A673 (cell line): ENCODE measurements around the gene RBM39. TPM values are rescaled to one million over a fixed set of nuclear protein-coding genes. Genes with fewer than 3 reads are reported as not detected.
A peak's percentile ranks its signal among the peaks of the same experiment; 100 is the strongest.
"Not testable (repeated sequence)": the region's sequence is repeated elsewhere in the genome, so short reads cannot be mapped to it uniquely, and the experiment has no call there.

Experiments
- BruUV-seq: library from RNA; stranded (reverse); fragments of 400-500 nt; replicated peaks from 2 replicates; lab custom pipeline; 2021; lab: Mats Ljungman, UMichigan
- CTCF ChIA-PET: fragments of 300-600 bp; sonication (Branson Sonifier 250); formaldehyde crosslinking; loops from one replicate; lab custom pipeline; 2022; ENCODE audit warnings: antibody characterized with exemption; lab: Charles Lee
- POLR2A ChIA-PET: fragments of 300-600 bp; sonication (Branson Sonifier 250); formaldehyde crosslinking; loops from one replicate; lab custom pipeline; 2022; ENCODE audit warnings: antibody characterized with exemption; ENCODE audit not compliant: low non-redundant PET; lab: Charles Lee
- DNase-seq: peaks from one replicate; pipeline ENCODE4 v3.0.0-alpha.2; 2015; ENCODE audit warnings: low spot score
- H3K27ac ChIP-seq: fragments of 200-600 bp; sonication (generic); 2 replicates; pipeline ENCODE4 v1.5.1; 2016; ENCODE audit warnings: mixed run types, low read depth, mild to moderate bottlenecking, mixed read lengths, antibody characterized with exemption, low read length; ENCODE audit not compliant: poor library complexity, severe bottlenecking
- H3K27me3 ChIP-seq: fragments of 200-600 bp; sonication (generic); replicated peaks from 2 replicates; pipeline ENCODE4 v1.6.1; 2017; ENCODE audit warnings: mixed run types, low read depth, mild to moderate bottlenecking, mixed read lengths, antibody characterized with exemption, low read length; ENCODE audit not compliant: insufficient read depth, poor library complexity
- H3K36me3 ChIP-seq: fragments of 200-600 bp; sonication (generic); 2 replicates; pipeline ENCODE4 v1.6.1; 2016; ENCODE audit warnings: mixed run types, mild to moderate bottlenecking, mixed read lengths, antibody characterized with exemption, low read length; ENCODE audit not compliant: insufficient read depth, poor library complexity, severe bottlenecking
- H3K4me1 ChIP-seq: fragments of 200-600 bp; sonication (generic); 2 replicates; pipeline ENCODE4 v1.6.1; 2017; ENCODE audit warnings: mixed run types, mild to moderate bottlenecking, mixed read lengths, antibody characterized with exemption, low read length; ENCODE audit not compliant: insufficient read depth, poor library complexity, severe bottlenecking
- H3K4me3 ChIP-seq: fragments of 200-600 bp; sonication (generic); 2 replicates; pipeline ENCODE4 v1.5.1; 2016; ENCODE audit warnings: low read depth, mixed run types, mild to moderate bottlenecking, mixed read lengths, low read length; ENCODE audit not compliant: poor library complexity, severe bottlenecking
- H3K9me3 ChIP-seq: fragments of 200-600 bp; sonication (generic); 2 replicates; pipeline ENCODE4 v1.6.1; 2016; ENCODE audit warnings: mixed run types, low read depth, mild to moderate bottlenecking, mixed read lengths, antibody characterized with exemption, low read length; ENCODE audit not compliant: poor library complexity, severe bottlenecking
- EZH2 ChIP-seq: fragments of 200-600 bp; sonication (generic); IDR thresholded peaks from 2 replicates; pipeline ENCODE4 v1.6.1; 2017; ENCODE audit warnings: borderline replicate concordance, low read depth, mild to moderate bottlenecking, mixed read lengths, antibody characterized with exemption, low read length; ENCODE audit not compliant: poor library complexity, severe bottlenecking
- intact Hi-C: fragments of 100-400 bp; cut with micrococcal nuclease; formaldehyde crosslinking; loops from one replicate; pipeline ENCODE4 v1.10.0; 2022; ENCODE audit not compliant: unreplicated experiment
- total RNA-seq: library from RNA; stranded (reverse); gene quantifications from 2 replicates; pipeline ENCODE4 v1.2.3, GENCODE V29; 2021
- TF ChIP-seq, protein P1 (sequence below): fragments of 300-800, 200-600 bp; sonication (generic); conservative IDR thresholded peaks from 2 replicates; pipeline ENCODE4 v1.5.1; 2017; ENCODE audit warnings: low read depth, mild to moderate bottlenecking, antibody characterized with exemption, low read length, moderate library complexity, mixed read lengths

The RBM39 gene
- total RNA-seq, 1 experiment from 2014 or later, result 329 TPM

DNA sequence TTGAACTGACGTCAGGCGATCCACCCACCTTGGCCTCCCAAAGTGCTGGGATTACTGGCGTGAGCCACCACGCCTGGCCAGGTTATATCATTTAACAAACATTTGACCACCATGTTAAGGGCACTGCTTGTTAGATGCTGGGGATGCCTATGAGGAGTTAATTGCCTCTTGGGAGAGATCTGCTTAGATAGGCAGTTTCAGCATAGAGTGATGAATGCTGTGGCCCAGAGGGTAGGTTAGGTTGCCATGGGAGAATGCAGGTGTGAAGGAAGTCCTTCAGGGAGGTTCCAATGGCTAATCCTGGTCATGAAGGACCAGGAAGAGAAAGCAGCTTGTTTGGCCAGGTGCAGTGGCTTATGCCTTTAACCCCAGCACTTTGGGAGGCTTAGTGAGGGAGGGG is 46.7 kb upstream of the RBM39 start:
- DNase-seq, result no peak
- ChIA-PET POLR2A (no interaction called here), CTCF (no interaction called here)
- TF ChIP-seq, protein P1, sequence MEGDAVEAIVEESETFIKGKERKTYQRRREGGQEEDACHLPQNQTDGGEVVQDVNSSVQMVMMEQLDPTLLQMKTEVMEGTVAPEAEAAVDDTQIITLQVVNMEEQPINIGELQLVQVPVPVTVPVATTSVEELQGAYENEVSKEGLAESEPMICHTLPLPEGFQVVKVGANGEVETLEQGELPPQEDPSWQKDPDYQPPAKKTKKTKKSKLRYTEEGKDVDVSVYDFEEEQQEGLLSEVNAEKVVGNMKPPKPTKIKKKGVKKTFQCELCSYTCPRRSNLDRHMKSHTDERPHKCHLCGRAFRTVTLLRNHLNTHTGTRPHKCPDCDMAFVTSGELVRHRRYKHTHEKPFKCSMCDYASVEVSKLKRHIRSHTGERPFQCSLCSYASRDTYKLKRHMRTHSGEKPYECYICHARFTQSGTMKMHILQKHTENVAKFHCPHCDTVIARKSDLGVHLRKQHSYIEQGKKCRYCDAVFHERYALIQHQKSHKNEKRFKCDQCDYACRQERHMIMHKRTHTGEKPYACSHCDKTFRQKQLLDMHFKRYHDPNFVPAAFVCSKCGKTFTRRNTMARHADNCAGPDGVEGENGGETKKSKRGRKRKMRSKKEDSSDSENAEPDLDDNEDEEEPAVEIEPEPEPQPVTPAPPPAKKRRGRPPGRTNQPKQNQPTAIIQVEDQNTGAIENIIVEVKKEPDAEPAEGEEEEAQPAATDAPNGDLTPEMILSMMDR, result no peak
- TF ChIP-seq EZH2, result no peak
- Histone ChIP-seq H3K4me3 (no peak overlapping the region), H3K9me3 (no peaks in the 10 kb centered on the region), H3K27ac (no peak overlapping the region), H3K36me3 (no peaks in the 10 kb centered on the region), H3K27me3 (no peaks in the 10 kb centered on the region), H3K4me1 (no peaks in the 10 kb centered on the region)
- no TSS peak for BruUV-seq
- intact Hi-C loops, result no loop called here

DNA sequence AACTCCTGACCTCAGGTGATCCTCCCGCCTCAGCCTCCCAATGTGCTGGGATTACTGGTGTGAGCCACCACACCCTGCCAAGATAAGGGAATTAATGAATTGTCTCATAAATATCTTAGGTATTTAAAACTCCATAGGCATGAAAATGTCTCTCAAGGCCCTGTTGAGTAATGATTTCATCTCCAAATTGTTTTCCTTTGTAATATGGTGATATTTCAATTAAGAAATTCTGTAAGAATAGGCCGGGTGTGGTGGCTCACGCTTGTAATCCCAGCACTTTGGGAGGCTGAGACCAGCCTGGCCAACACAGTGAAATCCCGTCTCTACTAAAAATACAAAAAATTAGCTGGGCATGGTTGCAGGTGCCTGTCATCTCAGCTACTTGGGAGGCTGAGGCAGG is 43.5 kb upstream of the RBM39 start:
- H3K4me3 ChIP-seq, intact Hi-C loops, DNase-seq, H3K4me1 ChIP-seq, CTCF ChIA-PET, H3K27ac ChIP-seq, H3K9me3 ChIP-seq, POLR2A ChIA-PET, BruUV-seq, H3K27me3 ChIP-seq, H3K36me3 ChIP-seq: not testable (repeated sequence)

DNA sequence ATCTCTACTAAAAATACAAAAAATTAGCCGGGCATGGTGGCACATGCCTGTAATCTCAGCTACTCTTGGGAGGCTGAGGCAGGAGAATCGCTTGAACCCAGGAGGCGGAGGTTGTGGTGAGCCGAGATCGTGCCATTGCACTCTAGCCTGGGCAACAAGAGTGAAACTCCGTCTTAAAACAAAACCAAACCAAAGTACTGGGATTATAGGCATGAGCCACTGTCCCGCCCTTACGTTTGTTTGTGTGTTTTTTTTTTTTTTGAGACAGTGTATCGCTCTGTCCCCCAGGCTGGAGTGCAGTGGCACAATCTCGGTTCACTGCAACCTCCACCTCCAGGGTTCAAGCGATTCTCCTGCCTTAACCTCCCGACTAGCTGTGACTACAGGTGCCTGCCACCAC is 41.8 kb upstream of the RBM39 start:
- H3K4me1 ChIP-seq, H3K27ac ChIP-seq, H3K9me3 ChIP-seq, H3K4me3 ChIP-seq, CTCF ChIA-PET, H3K27me3 ChIP-seq, BruUV-seq, intact Hi-C loops, DNase-seq, H3K36me3 ChIP-seq: not testable (repeated sequence)
- POLR2A ChIA-PET, result interaction anchor here (0.7 kb wide), 1 partner anchor 45 kb away, joined by 8 read pairs; no protein-coding TSS in a partner anchor

DNA sequence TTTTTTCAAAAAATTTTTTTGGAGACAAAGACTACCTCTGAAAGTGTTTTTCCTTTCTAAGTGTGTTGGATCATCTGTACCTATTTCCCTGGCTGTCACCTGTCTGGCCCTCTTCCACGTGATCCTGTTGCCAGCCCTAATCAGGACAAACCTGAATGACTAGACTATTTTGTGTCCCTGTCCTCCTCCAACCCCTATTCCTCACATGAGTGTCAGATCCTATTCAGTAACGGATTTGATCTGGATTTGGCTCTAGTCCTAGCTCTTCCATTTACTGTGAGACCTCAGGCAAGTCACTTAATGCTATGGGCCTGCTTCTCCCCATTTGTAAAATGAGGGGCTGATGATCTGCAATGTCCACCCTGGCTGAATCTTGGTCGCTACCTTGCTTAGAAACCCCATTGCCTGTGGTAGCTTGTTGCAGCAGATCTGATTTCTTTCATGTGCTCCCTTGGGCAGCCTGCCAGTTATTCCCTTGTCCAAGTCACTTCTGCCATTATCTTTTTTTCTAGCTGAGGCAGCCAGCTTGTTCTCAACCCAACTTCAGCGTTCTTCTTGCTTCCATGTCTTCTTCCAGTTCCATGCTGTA is 34.5 kb upstream of the RBM39 start:
- Histone ChIP-seq H3K27ac (peak overlapping the region; percentile 4), H3K36me3 (peaks cover 7% of the 10 kb centered on the region), H3K4me3 (no peak overlapping the region), H3K9me3 (no peaks in the 10 kb centered on the region), H3K4me1 (peaks cover 30% of the 10 kb centered on the region), H3K27me3 (no peaks in the 10 kb centered on the region)
- POLR2A ChIA-PET, result no interaction called here
- BruUV-seq, result no TSS peak
- intact Hi-C loops, result no loop called here
- DNase-seq, result peak; percentile 51
- CTCF ChIA-PET, result no interaction called here
- no peak for TF ChIP-seq EZH2
- TF ChIP-seq, protein P1, result no peak
